NCI-H748 treated with DMSO at 0.1 percent for 48 hours (cell line): ENCODE results near the gene STAMBP.
"Not testable (repeated sequence)": the region's sequence is repeated elsewhere in the genome, so short reads cannot be mapped to it uniquely, and the experiment has no call there.

Experiments
- DNase-seq: peaks from one replicate; lab custom pipeline; 2025; lab: John Stamatoyannopoulos, UW

STAMBP gene

GRCh38 chr2:73887596-73888353 lies 59.0 kb downstream of the STAMBP start:
- DNase-seq = not testable (repeated sequence)

GRCh38 chr2:73888388-73888787 lies 59.6 kb downstream of the STAMBP start:
- no peak for DNase-seq

GRCh38 chr2:73889206-73889605 lies 60.4 kb downstream of the STAMBP start:
- no peak for DNase-seq

GRCh38 chr2:73890301-73891092 lies 61.7 kb downstream of the STAMBP start:
- no peak for DNase-seq

- DNase-seq = no peak
These were observed 62.6 kb downstream of the STAMBP start for GRCh38 chr2:73891276-73891901.

GRCh38 chr2:73892631-73893329 lies 64.0 kb downstream of the STAMBP start, which contains the start of gene ACTG2:
Gene ACTG2 (plus strand): TSS chr2:73893008. CDS start chr2:73901312, 8,304 bp downstream.
- DNase-seq = no peak

GRCh38 chr2:73893764-73894474 lies 65.2 kb downstream of the STAMBP start:
- no peak for DNase-seq

GRCh38 chr2:73894475-73894850 lies 65.7 kb downstream of the STAMBP start:
- DNase-seq = no peak

- DNase-seq = no peak
These were observed 66.1 kb downstream of the STAMBP start for GRCh38 chr2:73894877-73895276.

GRCh38 chr2:73895473-73895872 lies 66.7 kb downstream of the STAMBP start:
- DNase-seq = no peak

- DNase-seq = no peak
These were observed 67.8 kb downstream of the STAMBP start for GRCh38 chr2:73896362-73897239.

GRCh38 chr2:73897240-73897583 lies 68.5 kb downstream of the STAMBP start:
- no peak for DNase-seq

- peak; percentile 0 for DNase-seq
These were observed 69.2 kb downstream of the STAMBP start for GRCh38 chr2:73897934-73898333.

- DNase-seq = no peak
These were observed 71.1 kb downstream of the STAMBP start for GRCh38 chr2:73899801-73900336.

GRCh38 chr2:73901143-73901542 lies 72.4 kb downstream of the STAMBP start:
- DNase-seq = no peak

GRCh38 chr2:73902284-73902683 lies 73.5 kb downstream of the STAMBP start:
- no peak for DNase-seq

GRCh38 chr2:73903313-73903712 lies 74.6 kb downstream of the STAMBP start:
- DNase-seq = no peak

- DNase-seq = not testable (repeated sequence)
These were observed 75.3 kb downstream of the STAMBP start for GRCh38 chr2:73903949-73904613.

GRCh38 chr2:73904952-73905351 lies 76.2 kb downstream of the STAMBP start:
- DNase-seq = no peak
